Parathyroid adenoma (tissue), 2 donors: Measurements from ENCODE around the gene SLX9.

Experiments used
- H2AFZ ChIP-seq: fragments of 300-600 bp; sonication (generic); one replicate; pipeline ENCODE4 v1.7.0; 2017; ENCODE audit warnings: antibody characterized with exemption, mild to moderate bottlenecking
- H3K27ac ChIP-seq: fragments of 300-600 bp; sonication (generic); one replicate; pipeline ENCODE4 v1.7.0; 2017
- H3K27me3 ChIP-seq: fragments of 300-600 bp; sonication (generic); one replicate; pipeline ENCODE4 v1.7.0; 2017; ENCODE audit warnings: low read length; ENCODE audit not compliant: control insufficient read depth, insufficient read depth
- H3K36me3 ChIP-seq: fragments of 300-600 bp; sonication (generic); one replicate; pipeline ENCODE4 v1.7.0; 2017; ENCODE audit warnings: low read length; ENCODE audit not compliant: control insufficient read depth, insufficient read depth
- H3K4me1 ChIP-seq: fragments of 300-600 bp; sonication (generic); one replicate; pipeline ENCODE4 v1.7.0; 2017; ENCODE audit warnings: control low read depth
- H3K4me2 ChIP-seq: fragments of 300-600 bp; sonication (generic); one replicate; pipeline ENCODE4 v1.7.0; 2017; ENCODE audit warnings: low read length
- H3K4me3 ChIP-seq: fragments of 300-600 bp; sonication (generic); one replicate; pipeline ENCODE4 v1.7.0; 2017; ENCODE audit warnings: low read depth, low read length
- H3K79me2 ChIP-seq: fragments of 300-600 bp; sonication (generic); one replicate; pipeline ENCODE4 v1.7.0; 2017; ENCODE audit warnings: control low read depth
- H3K9ac ChIP-seq: fragments of 300-600 bp; sonication (generic); one replicate; pipeline ENCODE4 v1.7.0; 2017; ENCODE audit warnings: mild to moderate bottlenecking
- H3K9me3 ChIP-seq: fragments of 300-600 bp; sonication (generic); one replicate; pipeline ENCODE4 v1.7.0; 2017; ENCODE audit warnings: low read length; ENCODE audit not compliant: control insufficient read depth
- TF ChIP-seq, protein P1 (sequence below): fragments of 300-600 bp; sonication (generic); IDR thresholded peaks from one replicate; pipeline ENCODE4 v1.7.0; 2017; ENCODE audit warnings: antibody characterized with exemption, mild to moderate bottlenecking
- donor health status: primary hyperparathyroidism.

SLX9 gene

GRCh38 chr21:44958471-44959191 is 18.8 kb downstream of the SLX9 start:
- H3K9me3 ChIP-seq: no peaks in the 10 kb centered on the region
- H2AFZ ChIP-seq: no peak overlapping the region
- H3K79me2 ChIP-seq: no peaks in the 10 kb centered on the region
- H3K9ac ChIP-seq: no peak overlapping the region
- TF ChIP-seq, protein P1, sequence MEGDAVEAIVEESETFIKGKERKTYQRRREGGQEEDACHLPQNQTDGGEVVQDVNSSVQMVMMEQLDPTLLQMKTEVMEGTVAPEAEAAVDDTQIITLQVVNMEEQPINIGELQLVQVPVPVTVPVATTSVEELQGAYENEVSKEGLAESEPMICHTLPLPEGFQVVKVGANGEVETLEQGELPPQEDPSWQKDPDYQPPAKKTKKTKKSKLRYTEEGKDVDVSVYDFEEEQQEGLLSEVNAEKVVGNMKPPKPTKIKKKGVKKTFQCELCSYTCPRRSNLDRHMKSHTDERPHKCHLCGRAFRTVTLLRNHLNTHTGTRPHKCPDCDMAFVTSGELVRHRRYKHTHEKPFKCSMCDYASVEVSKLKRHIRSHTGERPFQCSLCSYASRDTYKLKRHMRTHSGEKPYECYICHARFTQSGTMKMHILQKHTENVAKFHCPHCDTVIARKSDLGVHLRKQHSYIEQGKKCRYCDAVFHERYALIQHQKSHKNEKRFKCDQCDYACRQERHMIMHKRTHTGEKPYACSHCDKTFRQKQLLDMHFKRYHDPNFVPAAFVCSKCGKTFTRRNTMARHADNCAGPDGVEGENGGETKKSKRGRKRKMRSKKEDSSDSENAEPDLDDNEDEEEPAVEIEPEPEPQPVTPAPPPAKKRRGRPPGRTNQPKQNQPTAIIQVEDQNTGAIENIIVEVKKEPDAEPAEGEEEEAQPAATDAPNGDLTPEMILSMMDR: no peak
- H3K4me1 ChIP-seq: no peaks in the 10 kb centered on the region
- H3K4me2 ChIP-seq: no peak overlapping the region
- H3K27ac ChIP-seq: no peak overlapping the region
- no peaks in the 10 kb centered on the region for H3K36me3 ChIP-seq
- H3K27me3 ChIP-seq: no peaks in the 10 kb centered on the region
- no peak overlapping the region for H3K4me3 ChIP-seq

DNA sequence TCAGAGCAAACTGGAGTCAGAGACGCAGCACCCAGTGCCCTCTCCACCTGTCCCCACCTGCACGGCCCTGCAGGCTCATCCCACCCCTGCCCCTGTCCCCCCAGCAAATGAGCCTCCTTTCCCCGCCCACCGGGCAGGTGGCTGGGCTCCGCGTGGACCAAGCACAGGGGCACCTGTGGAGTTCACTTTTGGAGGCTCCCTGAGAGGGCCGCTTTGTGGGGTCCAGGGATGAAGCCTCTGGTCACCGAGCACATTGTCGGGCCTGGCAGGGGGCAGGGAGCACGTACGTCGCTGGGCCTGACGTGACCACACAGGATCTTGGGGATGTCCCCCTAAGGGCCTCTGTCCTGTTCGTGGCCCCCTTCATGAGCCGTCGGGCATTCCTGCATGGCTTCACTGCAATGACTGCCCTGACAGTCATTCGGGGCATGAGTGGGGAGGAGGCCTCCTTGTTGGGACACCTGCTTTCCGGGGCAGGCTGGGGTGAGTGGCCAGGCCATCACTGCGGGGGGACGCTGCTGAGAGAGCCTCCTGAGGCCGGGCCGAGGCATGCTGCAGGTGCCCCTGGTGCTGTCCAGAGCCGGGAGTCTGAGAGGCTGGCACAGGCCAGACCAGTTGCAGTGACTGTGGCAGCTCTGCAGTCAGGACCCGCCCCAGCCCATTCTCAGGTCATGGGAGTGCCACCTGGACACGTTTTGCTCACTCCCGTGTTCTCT is 19.7 kb downstream of the SLX9 start:
- H3K9me3 ChIP-seq: no peaks in the 10 kb centered on the region
- no peak overlapping the region for H3K4me2 ChIP-seq
- no peaks in the 10 kb centered on the region for H3K36me3 ChIP-seq
- H3K4me3 ChIP-seq: no peak overlapping the region
- TF ChIP-seq, protein P1: no peak
- no peak overlapping the region for H3K9ac ChIP-seq
- no peak overlapping the region for H3K27ac ChIP-seq
- H3K4me1 ChIP-seq: no peaks in the 10 kb centered on the region
- no peak overlapping the region for H2AFZ ChIP-seq
- no peaks in the 10 kb centered on the region for H3K27me3 ChIP-seq
- H3K79me2 ChIP-seq: no peaks in the 10 kb centered on the region

GRCh38 chr21:44960141-44961092 is 20.6 kb downstream of the SLX9 start:
- Histone ChIP-seq H2AFZ (no peak overlapping the region), H3K4me1 (no peaks in the 10 kb centered on the region), H3K27ac (no peak overlapping the region), H3K36me3 (no peaks in the 10 kb centered on the region), H3K27me3 (no peaks in the 10 kb centered on the region), H3K9ac (no peak overlapping the region), H3K4me2 (no peak overlapping the region), H3K9me3 (no peaks in the 10 kb centered on the region), H3K79me2 (no peaks in the 10 kb centered on the region), H3K4me3 (no peak overlapping the region)
- TF ChIP-seq, protein P1: no peak

DNA sequence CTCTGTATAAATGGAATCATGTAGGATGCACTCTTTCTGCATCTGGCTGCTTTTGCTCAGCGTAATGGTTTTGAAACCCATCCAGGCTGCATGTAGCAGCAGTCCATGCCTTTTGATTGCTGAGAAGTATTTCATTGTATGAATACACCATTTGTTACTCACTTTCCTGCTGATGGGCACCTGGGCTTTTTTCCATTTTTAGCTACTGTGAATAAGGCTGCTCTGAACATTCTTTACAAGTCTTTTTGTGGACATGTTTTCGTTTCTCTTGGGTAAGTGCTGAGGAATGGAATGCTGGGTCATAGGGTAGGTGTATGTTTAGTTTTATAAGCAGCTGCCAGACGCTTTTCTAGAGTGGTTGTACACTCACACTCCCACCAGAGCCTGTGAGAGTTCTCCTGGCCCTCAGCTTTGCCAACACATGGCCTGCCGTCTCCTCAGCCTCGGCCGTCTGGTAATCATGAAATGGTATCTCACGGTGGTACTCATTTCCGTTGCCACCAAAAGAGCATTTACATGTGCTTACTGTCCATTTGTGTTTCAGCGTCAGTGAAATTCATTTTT is 22.7 kb downstream of the SLX9 start:
- Histone ChIP-seq H3K79me2 (peaks cover 2% of the 10 kb centered on the region), H3K4me1 (no peaks in the 10 kb centered on the region), H3K4me2 (no peak overlapping the region), H3K9me3 (no peaks in the 10 kb centered on the region), H3K36me3 (no peaks in the 10 kb centered on the region), H2AFZ (no peak overlapping the region), H3K27ac (no peak overlapping the region), H3K9ac (no peak overlapping the region), H3K4me3 (no peak overlapping the region), H3K27me3 (no peaks in the 10 kb centered on the region)
- TF ChIP-seq, protein P1: no peak
